Activated naive CD8-positive, alpha-beta T cell treated with anti-CD3 and anti-CD28 coated beads, Interleukin-2, amount 50 U/mL, for 24 hours (primary cell): ENCODE results near the gene RASSF3.

Source experiments
- ATAC-seq: fragments of 150-1000 bp; cut with Tn5 transposase; one replicate; pipeline ENCODE4 v1.10.0; 2021
- DNase-seq: peaks from one replicate; pipeline ENCODE4 v3.0.0; 2021
- H3K27ac Mint-ChIP-seq: one replicate; pipeline ENCODE4 v1.8.0; 2021; ENCODE audit warnings: mild to moderate bottlenecking, mixed read lengths
- H3K27me3 Mint-ChIP-seq: one replicate; pipeline ENCODE4 v1.8.0; 2021; ENCODE audit warnings: mixed read lengths
- H3K36me3 Mint-ChIP-seq: one replicate; pipeline ENCODE4 v1.8.0; 2021; ENCODE audit warnings: low read depth, mixed read lengths
- H3K4me1 Mint-ChIP-seq: one replicate; pipeline ENCODE4 v1.8.0; 2021; ENCODE audit warnings: mixed read lengths
- H3K4me3 Mint-ChIP-seq: one replicate; pipeline ENCODE4 v1.8.0; 2021; ENCODE audit warnings: mild to moderate bottlenecking, moderate library complexity, mixed read lengths
- H3K9me3 Mint-ChIP-seq: one replicate; pipeline ENCODE4 v1.8.0; 2021; ENCODE audit warnings: mixed read lengths

Gene RASSF3

GRCh38 chr12:64744422-64745258, 134.3 kb downstream of the RASSF3 start:
- ATAC-seq (no peak), DNase-seq (no peak)
- peaks cover 41% of the 10 kb centered on the region for H3K36me3 Mint-ChIP-seq
- H3K27ac Mint-ChIP-seq = no peak overlapping the region
- H3K27me3 Mint-ChIP-seq = no peaks in the 10 kb centered on the region
- no peaks in the 10 kb centered on the region for H3K9me3 Mint-ChIP-seq
- H3K4me3 Mint-ChIP-seq = no peak overlapping the region
- no peaks in the 10 kb centered on the region for H3K4me1 Mint-ChIP-seq

- H3K4me1 Mint-ChIP-seq = no peaks in the 10 kb centered on the region
- DNase-seq (no peak), ATAC-seq (no peak)
- peaks cover 38% of the 10 kb centered on the region for H3K36me3 Mint-ChIP-seq
- no peak overlapping the region for H3K27ac Mint-ChIP-seq
- H3K4me3 Mint-ChIP-seq = no peak overlapping the region
- H3K9me3 Mint-ChIP-seq = no peaks in the 10 kb centered on the region
- H3K27me3 Mint-ChIP-seq = no peaks in the 10 kb centered on the region
Measured at GRCh38 chr12:64745259-64745807, 135.0 kb downstream of the RASSF3 start.

- ATAC-seq (no peak), DNase-seq (no peak)
- peaks cover 39% of the 10 kb centered on the region for H3K36me3 Mint-ChIP-seq
- no peak overlapping the region for H3K27ac Mint-ChIP-seq
- no peaks in the 10 kb centered on the region for H3K9me3 Mint-ChIP-seq
- no peak overlapping the region for H3K4me3 Mint-ChIP-seq
- no peaks in the 10 kb centered on the region for H3K4me1 Mint-ChIP-seq
- no peaks in the 10 kb centered on the region for H3K27me3 Mint-ChIP-seq
Measured at GRCh38 chr12:64745980-64746379, 135.7 kb downstream of the RASSF3 start.

GRCh38 chr12:64746663-64747062, 136.4 kb downstream of the RASSF3 start:
- no peak overlapping the region for H3K4me3 Mint-ChIP-seq
- no peaks in the 10 kb centered on the region for H3K4me1 Mint-ChIP-seq
- ATAC-seq (no peak), DNase-seq (no peak)
- H3K27me3 Mint-ChIP-seq = no peaks in the 10 kb centered on the region
- H3K9me3 Mint-ChIP-seq = no peaks in the 10 kb centered on the region
- no peak overlapping the region for H3K27ac Mint-ChIP-seq
- peaks cover 38% of the 10 kb centered on the region for H3K36me3 Mint-ChIP-seq
